Lower lobe of right lung (tissue), 2 donors: ENCODE data around the gene NYAP2. TPM values are rescaled to one million over a fixed set of nuclear protein-coding genes. Genes with fewer than 3 reads are reported as not detected.

Experiments used
- ATAC-seq, 2 donors: fragments of 200-7000 bp; cut with Tn5 transposase; one replicate each; pipeline ENCODE4 v1.9.1; 2020 to 2022; ENCODE audit warnings: mild to moderate bottlenecking in 2 of 2, moderate library complexity in 2 of 2
- DNase-seq: peaks from one replicate; pipeline ENCODE4 v3.0.0-alpha.2; 2020
- H3K27ac ChIP-seq: fragments of 200-600 bp; one replicate; pipeline ENCODE4 v1.8.0; 2022
- H3K27me3 ChIP-seq: fragments of 200-600 bp; one replicate; pipeline ENCODE4 v1.8.0; 2022; ENCODE audit warnings: low read depth
- H3K36me3 ChIP-seq: fragments of 200-600 bp; one replicate; pipeline ENCODE4 v1.8.0; 2022; ENCODE audit warnings: mild to moderate bottlenecking
- H3K4me1 ChIP-seq: fragments of 200-600 bp; one replicate; pipeline ENCODE4 v1.8.0; 2022
- H3K4me3 ChIP-seq: fragments of 200-600 bp; one replicate; pipeline ENCODE4 v1.8.0; 2022; ENCODE audit warnings: mild to moderate bottlenecking
- H3K9me3 ChIP-seq: fragments of 200-600 bp; one replicate; pipeline ENCODE4 v1.8.0; 2022
- intact Hi-C: fragments of 100-400 bp; cut with DNase I; formaldehyde crosslinking; loops from one replicate; pipeline ENCODE4 v1.11.0; 2022
- total RNA-seq: library from RNA; stranded (reverse); fragmentation: NEBNext Ultra II Directional; extraction: Animal tissue kit (Norgen Biotek cat#: 25700); gene quantifications from one replicate; pipeline ENCODE4 v1.2.1, GENCODE V29; 2021
- TF ChIP-seq, protein P1 (sequence below): fragments of 200-600 bp; IDR thresholded peaks from one replicate; pipeline ENCODE4 v1.8.0; 2022; ENCODE audit warnings: antibody characterized with exemption, mild to moderate bottlenecking
- donor health status: DM: no; HTN: yes; CAD: no; lungs with severe emphysema.

The NYAP2 gene
- total RNA-seq, 1 donor from 2014 or later: 1.1 TPM

DNA sequence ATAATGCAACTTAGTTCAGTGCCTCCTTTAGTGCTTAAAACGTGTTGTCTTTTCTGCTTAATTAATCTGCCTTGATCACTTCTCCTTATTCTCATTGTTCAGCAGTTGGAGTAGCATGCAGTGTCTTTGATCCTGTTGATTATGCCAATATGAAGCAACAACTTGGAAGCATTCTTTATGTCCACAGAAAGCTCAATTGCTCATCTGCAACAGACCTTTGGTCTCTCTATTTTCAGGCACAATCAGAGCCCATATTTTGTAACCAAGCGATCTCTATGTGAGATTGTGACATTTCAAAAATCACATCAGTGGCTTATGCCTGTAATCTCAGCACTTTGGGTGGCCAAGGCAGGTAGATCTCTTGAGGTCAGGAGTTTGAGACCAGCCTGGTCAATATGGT is 217.3 kb downstream of the NYAP2 start:
- TF ChIP-seq, protein P1, sequence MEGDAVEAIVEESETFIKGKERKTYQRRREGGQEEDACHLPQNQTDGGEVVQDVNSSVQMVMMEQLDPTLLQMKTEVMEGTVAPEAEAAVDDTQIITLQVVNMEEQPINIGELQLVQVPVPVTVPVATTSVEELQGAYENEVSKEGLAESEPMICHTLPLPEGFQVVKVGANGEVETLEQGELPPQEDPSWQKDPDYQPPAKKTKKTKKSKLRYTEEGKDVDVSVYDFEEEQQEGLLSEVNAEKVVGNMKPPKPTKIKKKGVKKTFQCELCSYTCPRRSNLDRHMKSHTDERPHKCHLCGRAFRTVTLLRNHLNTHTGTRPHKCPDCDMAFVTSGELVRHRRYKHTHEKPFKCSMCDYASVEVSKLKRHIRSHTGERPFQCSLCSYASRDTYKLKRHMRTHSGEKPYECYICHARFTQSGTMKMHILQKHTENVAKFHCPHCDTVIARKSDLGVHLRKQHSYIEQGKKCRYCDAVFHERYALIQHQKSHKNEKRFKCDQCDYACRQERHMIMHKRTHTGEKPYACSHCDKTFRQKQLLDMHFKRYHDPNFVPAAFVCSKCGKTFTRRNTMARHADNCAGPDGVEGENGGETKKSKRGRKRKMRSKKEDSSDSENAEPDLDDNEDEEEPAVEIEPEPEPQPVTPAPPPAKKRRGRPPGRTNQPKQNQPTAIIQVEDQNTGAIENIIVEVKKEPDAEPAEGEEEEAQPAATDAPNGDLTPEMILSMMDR: no peak
- no peak for ATAC-seq

DNA sequence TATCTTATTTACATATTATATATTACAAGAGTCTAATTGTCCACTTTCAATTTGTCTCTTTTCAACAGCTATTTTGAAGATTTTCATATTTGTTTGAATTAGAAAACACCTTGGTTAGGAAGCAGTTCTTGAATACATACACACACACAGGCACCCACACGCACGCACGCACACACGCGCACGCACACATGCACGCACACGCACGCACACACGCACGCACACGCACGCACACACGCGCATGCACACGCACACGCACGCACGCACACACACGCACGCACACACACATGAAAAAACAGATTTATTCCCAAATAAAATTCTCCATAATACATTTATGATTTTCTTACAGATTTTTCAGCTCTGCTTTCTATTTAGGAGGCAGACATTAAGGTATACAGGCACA is 220.7 kb downstream of the NYAP2 start:
- Histone ChIP-seq H3K4me3 (no peak overlapping the region), H3K4me1 (no peaks in the 10 kb centered on the region), H3K9me3 (no peaks in the 10 kb centered on the region), H3K27ac (no peak overlapping the region), H3K27me3 (no peaks in the 10 kb centered on the region), H3K36me3 (no peaks in the 10 kb centered on the region)
- ATAC-seq (no peak), DNase-seq (no peak)
- TF ChIP-seq, protein P1: no peak
- intact Hi-C loops: no loop called here

More for the DNA sequence above, 217.3 kb downstream of the NYAP2 start:
- H3K4me1 ChIP-seq: no peaks in the 10 kb centered on the region
- no peaks in the 10 kb centered on the region for H3K27me3 ChIP-seq
- H3K27ac ChIP-seq: no peak overlapping the region
- no peak overlapping the region for H3K4me3 ChIP-seq
- intact Hi-C loops: no loop called here
- H3K36me3 ChIP-seq: no peaks in the 10 kb centered on the region
- no peak for DNase-seq
- H3K9me3 ChIP-seq: no peaks in the 10 kb centered on the region

DNA sequence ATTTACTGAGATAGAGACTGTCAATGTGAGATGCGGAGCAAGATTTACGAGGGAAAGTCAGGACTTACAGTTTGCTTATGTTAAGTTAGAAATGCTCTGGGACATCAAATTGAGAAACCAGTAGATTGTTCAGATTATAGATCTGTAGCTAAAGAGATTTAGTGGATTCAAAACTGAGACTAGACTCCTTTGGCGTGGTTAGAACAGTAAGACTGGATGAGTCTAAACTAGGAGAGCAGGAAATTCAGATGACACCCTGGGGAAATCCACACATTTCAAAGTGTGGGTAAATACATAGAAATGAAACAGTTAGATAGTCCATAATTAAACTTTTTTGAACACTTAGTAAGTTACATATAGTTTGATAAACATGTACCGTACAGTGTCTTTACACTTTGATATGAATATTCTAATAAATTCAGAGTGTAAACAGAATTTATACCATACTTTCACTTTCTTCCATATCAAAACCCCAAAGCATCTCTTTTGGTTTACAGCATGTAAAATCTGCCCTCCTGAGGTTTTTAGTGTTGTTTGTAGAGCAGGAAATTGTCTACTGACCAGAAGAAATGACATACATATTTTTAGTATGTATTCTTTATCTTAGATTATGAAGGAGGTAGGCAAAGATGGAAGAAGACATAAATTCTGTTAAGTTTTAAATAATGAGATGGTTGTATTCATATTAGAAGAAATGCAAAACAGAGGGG is 231.5 kb downstream of the NYAP2 start:
- ATAC-seq: no peak
- H3K9me3 ChIP-seq: no peaks in the 10 kb centered on the region

DNA sequence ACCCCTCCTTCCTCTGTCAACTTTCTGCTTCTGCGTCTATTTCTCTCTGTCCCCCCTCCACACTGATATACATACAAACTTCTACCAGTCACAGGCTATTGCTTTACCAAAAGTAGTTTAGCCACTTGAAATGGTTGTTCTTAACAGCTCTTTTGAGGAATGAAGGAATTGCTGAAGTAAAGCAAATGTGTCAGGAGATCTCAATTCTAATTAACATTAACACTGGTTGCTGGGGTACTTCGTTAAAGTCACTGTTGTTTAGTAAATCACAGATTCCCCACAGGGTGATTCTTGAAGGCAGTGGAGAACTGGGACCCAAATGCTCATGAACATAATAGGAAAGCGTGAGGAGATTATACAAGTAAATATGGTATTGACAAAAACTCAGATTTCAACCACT is 232.8 kb downstream of the NYAP2 start:
- TF ChIP-seq, protein P1: no peak
- ATAC-seq: no peak
- Histone ChIP-seq H3K9me3 (no peaks in the 10 kb centered on the region), H3K4me3 (no peak overlapping the region), H3K27ac (no peak overlapping the region), H3K27me3 (no peaks in the 10 kb centered on the region), H3K36me3 (no peaks in the 10 kb centered on the region), H3K4me1 (no peaks in the 10 kb centered on the region)
- DNase-seq: no peak
- intact Hi-C loops: no loop called here

More for the DNA sequence above, 231.5 kb downstream of the NYAP2 start:
- no peak for DNase-seq
- intact Hi-C loops: no loop called here
- no peaks in the 10 kb centered on the region for H3K27me3 ChIP-seq
- TF ChIP-seq, protein P1: no peak
- H3K36me3 ChIP-seq: no peaks in the 10 kb centered on the region
- no peak overlapping the region for H3K27ac ChIP-seq
- H3K4me3 ChIP-seq: no peak overlapping the region
- H3K4me1 ChIP-seq: no peaks in the 10 kb centered on the region

DNA sequence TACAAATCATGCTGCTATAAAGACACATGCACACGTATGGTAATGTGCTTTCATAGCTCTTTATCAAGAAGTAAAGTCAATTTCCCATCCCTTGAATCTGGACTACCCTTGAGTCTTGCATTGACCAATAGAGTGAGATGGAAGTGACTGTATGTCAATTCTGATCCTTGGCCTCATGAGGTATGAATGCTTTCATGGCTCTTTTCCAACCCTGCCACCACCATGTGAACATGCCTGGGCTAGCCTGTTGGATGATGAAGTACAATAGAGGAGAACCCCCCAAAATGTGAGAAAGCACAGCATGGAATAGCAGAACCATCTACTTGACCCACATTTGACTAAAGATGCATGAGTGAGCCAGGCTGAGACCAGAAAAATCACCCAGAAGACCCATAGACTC is 237.0 kb downstream of the NYAP2 start:
- Histone ChIP-seq H3K4me1 (no peaks in the 10 kb centered on the region), H3K27ac (no peak overlapping the region), H3K4me3 (no peak overlapping the region), H3K9me3 (no peaks in the 10 kb centered on the region), H3K27me3 (no peaks in the 10 kb centered on the region), H3K36me3 (no peaks in the 10 kb centered on the region)
- DNase-seq (no peak), ATAC-seq (no peak)
- TF ChIP-seq, protein P1: no peak
- intact Hi-C loops: no loop called here
